ENCODE measurements around the gene FBXL16. TPM values are rescaled to one million over a fixed set of nuclear protein-coding genes. Genes with fewer than 3 reads are reported as not detected.
"Not testable (repeated sequence)": the region's sequence is repeated elsewhere in the genome, so short reads cannot be mapped to it uniquely, and the experiment has no call there.

Gene FBXL16
- total and polyA plus RNA-seq, 9 of the 15 experiments (the other 6 are each of a cell fraction or from before 2014, with no cell fraction given) = 0.21 to 8.2 (median 1.7) TPM

- H2AFZ ChIP-seq (ENCODE audit: low read depth, low read length); H3K9me3 ChIP-seq (replicated peaks; ENCODE audit: control insufficient read depth, insufficient read depth, low read depth, low read length); H3K4me3 ChIP-seq; BruUV-seq (replicated peaks); H4K20me1 ChIP-seq (replicated peaks; ENCODE audit: control insufficient read depth, insufficient read depth, low read length); H3K4me2 ChIP-seq (ENCODE audit: insufficient read depth, low read length); DNase-seq (ENCODE audit: extremely low read depth in 1 of 4, low spot score in 3 of 4); H3K9ac ChIP-seq (ENCODE audit: insufficient read depth in 1 of 2, low read depth in 2 of 2, low read length in 2 of 2); ATAC-seq; CTCF ChIA-PET (ENCODE audit: low intra/inter-chr PET ratio); H3K9me1 ChIP-seq (ENCODE audit: control insufficient read depth, insufficient read depth, low read length); FAIRE-seq; intact Hi-C loops (cut with micrococcal nuclease); H3K27me3 ChIP-seq (ENCODE audit: control insufficient read depth in 2 of 2, insufficient read depth in 2 of 2, low read length in 2 of 2); H3K27ac ChIP-seq (ENCODE audit: extremely low read depth, low read depth, low read length): not testable (repeated sequence)
- POLR2A ChIA-PET = interaction anchor here (0.6 to 1.0 kb wide), 3 partner anchors 23 to 671 kb away, joined by 3 to 5 read pairs (median 3); no protein-coding TSS in a partner anchor
- in situ Hi-C loops (cut with MboI) = loop anchor here (5.0 kb wide), 1 partner anchor 44 kb away; the partner anchor contains the start of genes CHTF18 and RPUSD1
- Histone ChIP-seq H3K4me1 (replicated peaks in 1 of 2; ENCODE audit: control insufficient read depth in 2 of 2, insufficient read depth in 2 of 2, low read length in 2 of 2) (peaks cover 11 to 67% of the 10 kb centered on the region in 2 experiments), H3K79me2 (ENCODE audit: control insufficient read depth, insufficient read depth, low read length) (peaks cover 15% of the 10 kb centered on the region), H3K36me3 (ENCODE audit: control insufficient read depth, insufficient read depth, low read length) (peaks cover 13% of the 10 kb centered on the region; the same call in 2 of the 3 replicates)
- 55% methylated on average over 14 of the region's 14 CpGs for WGBS (ENCODE audit: insufficient coverage, low coverage, missing lambda C conversion rate)
- peak; percentile 89 for TF ChIP-seq L3MBTL2 (IDR thresholded peaks at IDR 0.05)
- 0 out of 2 replicates have a peak, but pooled peaks have one; percentile 22 for TF ChIP-seq BCOR (IDR thresholded peaks at IDR 0.05)
- peak; percentile 24; the same call in 1 of the 2 replicates for TF ChIP-seq CBFA2T3 (IDR thresholded peaks at IDR 0.05)
- peak; percentile 63 for TF ChIP-seq MAX (CRISPR knock-in tag; IDR thresholded peaks at IDR 0.05)
- TF ChIP-seq DPF2 (IDR thresholded peaks at IDR 0.05) = 0 out of 2 replicates have a peak, but pooled peaks have one; percentile 33
- 0 out of 2 replicates have a peak, but pooled peaks have one; percentile 28 for TF ChIP-seq TCF3 (CRISPR knock-in tag; IDR thresholded peaks at IDR 0.05)
- 0 out of 2 replicates have a peak, but pooled peaks have one; percentile 16 for TF ChIP-seq ZFX (CRISPR knock-in tag; IDR thresholded peaks at IDR 0.05)
- TF ChIP-seq ZNF384 (IDR thresholded peaks at IDR 0.05; ENCODE audit: low read depth, low read length) = peak; percentile 76
- peak in 1 of 2 experiments; percentile 32 for TF ChIP-seq E2F6 (IDR thresholded peaks at IDR 0.05; ENCODE audit: borderline replicate concordance in 1 of 2, extremely low read depth in 1 of 2, insufficient read depth in 1 of 2, insufficient read length in 1 of 2, low read depth in 1 of 2, low read length in 1 of 2, poor library complexity in 1 of 2, severe bottlenecking in 1 of 2)
- TF ChIP-seq USF1 (CRISPR knock-in tag; IDR thresholded peaks at IDR 0.05) = peak; percentile 46
- TF ChIP-seq BHLHE40 (IDR thresholded peaks at IDR 0.05; ENCODE audit: low read length) = peak; percentile 82
Measured at GRCh38 chr16:742894-743293, 37.3 kb upstream of the FBXL16 start.

Data from K562 (cell line).